ENCODE data around the gene CACNA2D3.

DNA sequence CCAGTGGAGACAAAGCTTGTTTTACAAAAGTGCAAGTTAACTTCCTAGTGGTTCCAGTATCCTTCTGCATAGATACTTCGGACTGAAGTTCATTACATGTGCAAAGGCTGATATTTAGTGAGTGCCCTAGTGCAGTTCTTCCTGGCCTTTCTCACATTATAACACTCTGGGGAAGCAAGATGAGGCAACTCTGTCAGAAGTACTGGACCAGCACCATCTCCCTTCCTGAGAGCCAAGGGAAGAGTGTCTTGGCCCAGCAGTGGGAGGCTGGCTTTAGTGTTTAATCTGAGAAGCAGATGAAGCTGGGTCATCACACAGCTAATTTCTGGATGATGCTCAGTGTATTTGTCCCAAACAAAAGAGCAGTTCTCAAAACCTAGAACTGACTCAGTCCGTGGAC lies 397.7 kb downstream of the CACNA2D3 start:
- no peak for TF ChIP-seq CTCF (IDR thresholded peaks at IDR 0.05; ENCODE audit: insufficient read depth, low read depth, low read length)
- no peak for TF ChIP-seq EZH2 (IDR thresholded peaks at IDR 0.05; ENCODE audit: insufficient read depth, low read length)
